MCF 10A (cell line): ENCODE results near the gene CNN2. TPM values are rescaled to one million over a fixed set of nuclear protein-coding genes. Genes with fewer than 3 reads are reported as not detected.

Source experiments
- BruUV-seq: library from RNA; stranded (reverse); fragments of 400-500 nt; replicated peaks from 2 replicates; lab custom pipeline; 2021; lab: Mats Ljungman, UMichigan
- CTCF ChIA-PET: fragments of 300-600 bp; sonication (Branson Sonifier 250); formaldehyde crosslinking; extraction: SDS; loops from one replicate; lab custom pipeline; 2021; ENCODE audit warnings: antibody characterized with exemption, inconsistent platforms; lab: Yijun Ruan, JAX
- POLR2A ChIA-PET: fragments of 300-600, 350-650 bp; sonication (Branson Sonifier 250); formaldehyde crosslinking; extraction: SDS; loops from one replicate; lab custom pipeline; 2020; ENCODE audit warnings: antibody characterized with exemption, inconsistent platforms; lab: Yijun Ruan, JAX
- DNase-seq: peaks from one replicate; pipeline ENCODE4 v3.0.0-alpha.2; 2018; ENCODE audit not compliant: unreplicated experiment
- H3K27ac Mint-ChIP-seq: one replicate; pipeline ENCODE4 v1.8.0; 2022; ENCODE audit warnings: mild to moderate bottlenecking, low read depth, mixed read lengths; ENCODE audit not compliant: unreplicated experiment
- H3K27me3 Mint-ChIP-seq: one replicate; pipeline ENCODE4 v1.8.0; 2022; ENCODE audit warnings: mixed read lengths; ENCODE audit not compliant: insufficient read depth, unreplicated experiment
- H3K36me3 Mint-ChIP-seq: one replicate; pipeline ENCODE4 v1.8.0; 2022; ENCODE audit warnings: mild to moderate bottlenecking, moderate library complexity, mixed read lengths; ENCODE audit not compliant: insufficient read depth, unreplicated experiment
- H3K4me1 Mint-ChIP-seq: one replicate; pipeline ENCODE4 v1.8.0; 2022; ENCODE audit warnings: mixed read lengths; ENCODE audit not compliant: insufficient read depth, unreplicated experiment
- H3K4me3 Mint-ChIP-seq: one replicate; pipeline ENCODE4 v1.8.0; 2022; ENCODE audit warnings: mild to moderate bottlenecking, moderate library complexity, mixed read lengths; ENCODE audit not compliant: unreplicated experiment
- H3K9me3 Mint-ChIP-seq: one replicate; pipeline ENCODE4 v1.8.0; 2022; ENCODE audit warnings: mixed read lengths; ENCODE audit not compliant: unreplicated experiment
- CTCF ChIP-seq: fragments of 200-600 bp; IDR thresholded peaks from one replicate; pipeline ENCODE4 v1.8.0; 2022; ENCODE audit warnings: antibody characterized with exemption, mild to moderate bottlenecking; ENCODE audit not compliant: unreplicated experiment
- intact Hi-C: fragments of 100-400 bp; cut with micrococcal nuclease; formaldehyde crosslinking; loops from 2 replicates; pipeline ENCODE4 v1.14.1; 2022
- total RNA-seq: library from RNA; stranded (reverse); gene quantifications from 2 replicates; pipeline ENCODE4 v1.2.3, GENCODE V29; 2022

Gene CNN2
- total RNA-seq, 1 experiment from 2014 or later, result 166 TPM

- Mint-ChIP-seq H3K4me1 (peaks cover 17% of the 10 kb centered on the region), H3K4me3 (peak overlapping the region; percentile 66), H3K36me3 (peaks cover 42% of the 10 kb centered on the region), H3K27me3 (no peaks in the 10 kb centered on the region), H3K9me3 (no peaks in the 10 kb centered on the region), H3K27ac (peak overlapping the region; percentile 85)
- CTCF ChIA-PET, result interaction anchor here (0.6 kb wide), 1 partner anchor 236 kb away, joined by 3 read pairs; no protein-coding TSS in a partner anchor
- BruUV-seq, result no TSS peak
- intact Hi-C loops, result no loop called here
- DNase-seq, result peak; percentile 55
- no peak for TF ChIP-seq CTCF
- POLR2A ChIA-PET, result interaction anchor here (0.7 to 2.3 kb wide), 6 partner anchors 10 to 867 kb away, joined by 3 to 17 read pairs (median 6); partner anchors contain the start of gene CNN2
These were observed 9.1 kb upstream of the CNN2 start for GRCh38 chr19:1017115-1017905.

GRCh38 chr19:1017906-1018305 is 8.5 kb upstream of the CNN2 start:
- Mint-ChIP-seq H3K27me3 (no peaks in the 10 kb centered on the region), H3K4me3 (peak overlapping the region; percentile 66), H3K9me3 (no peaks in the 10 kb centered on the region), H3K27ac (peak overlapping the region; percentile 85), H3K36me3 (peaks cover 42% of the 10 kb centered on the region), H3K4me1 (peaks cover 17% of the 10 kb centered on the region)
- ChIA-PET CTCF (interaction anchor here (0.6 to 1.0 kb wide), 2 partner anchors 10 to 236 kb away, joined by 3 read pairs; no protein-coding TSS in a partner anchor), POLR2A (interaction anchor here (0.7 to 2.3 kb wide), 5 partner anchors 12 to 867 kb away, joined by 3 to 8 read pairs (median 4); no protein-coding TSS in a partner anchor)
- DNase-seq, result no peak
- TF ChIP-seq CTCF, result no peak
- intact Hi-C loops, result no loop called here
- no TSS peak for BruUV-seq

- peak overlapping the region; percentile 86 for H3K4me3 Mint-ChIP-seq
- ChIA-PET POLR2A (interaction anchor here (0.6 to 2.3 kb wide), 6 partner anchors 11 to 208 kb away, joined by 3 to 11 read pairs (median 4); no protein-coding TSS in a partner anchor), CTCF (interaction anchor here (0.6 to 1.0 kb wide), 2 partner anchors 9 to 172 kb away, joined by 3 read pairs; no protein-coding TSS in a partner anchor)
- BruUV-seq, result TSS peak; percentile 27
- no peak for TF ChIP-seq CTCF
- no peaks in the 10 kb centered on the region for H3K27me3 Mint-ChIP-seq
- DNase-seq, result no peak
- peaks cover 17% of the 10 kb centered on the region for H3K4me1 Mint-ChIP-seq
- peaks cover 42% of the 10 kb centered on the region for H3K36me3 Mint-ChIP-seq
- H3K27ac Mint-ChIP-seq, result no peak overlapping the region
- intact Hi-C loops, result no loop called here
- no peaks in the 10 kb centered on the region for H3K9me3 Mint-ChIP-seq
These were observed 8.0 kb upstream of the CNN2 start for GRCh38 chr19:1018393-1018792.
